HCT116 (cell line): ENCODE measurements around the gene TTLL11.

Source experiments
- CTCF ChIP-seq, 3 experiments: fragments of 200-600 bp in 1 of 3; sonication (generic) in 1 of 3; IDR thresholded peaks in 2 of 3; conservative IDR thresholded peaks in 1 of 3; 2 replicates each; pipeline ENCODE4 v1.5.1; 2012 to 2017; ENCODE audit warnings: low read depth in 2 of 3, low read length in 2 of 3, antibody characterized with exemption in 1 of 3, borderline replicate concordance in 1 of 3, control low read depth in 1 of 3, mild to moderate bottlenecking in 1 of 3, mixed read lengths in 1 of 3, mixed run types in 1 of 3, moderate library complexity in 1 of 3; ENCODE audit not compliant: insufficient read depth in 1 of 3
- EGR1 ChIP-seq: IDR thresholded peaks from 2 replicates; pipeline ENCODE4 v1.6.1; 2012; ENCODE audit warnings: low read depth
- EZH2 ChIP-seq: fragments of 200-600 bp; sonication (generic); IDR thresholded peaks from 2 replicates; pipeline ENCODE4 v1.6.1; 2017; ENCODE audit warnings: antibody characterized with exemption, mixed run types
- JUND ChIP-seq: IDR thresholded peaks from 2 replicates; pipeline ENCODE4 v1.6.1; 2012
- POLR2AphosphoS5 ChIP-seq: IDR thresholded peaks from 2 replicates; pipeline ENCODE4 v1.6.1; 2011; ENCODE audit warnings: mild to moderate bottlenecking, low read depth, low read length, moderate library complexity
- RAD21 ChIP-seq: IDR thresholded peaks from 2 replicates; pipeline ENCODE4 v1.6.1; 2012; ENCODE audit warnings: low read depth, mild to moderate bottlenecking
- SP1 ChIP-seq: IDR thresholded peaks from 2 replicates; pipeline ENCODE4 v1.6.1; 2012; ENCODE audit warnings: low read depth
- ZNF274 ChIP-seq: fragments of 200-500 bp; sonication (Bioruptor generic); IDR thresholded peaks from 2 replicates; pipeline ENCODE4 v1.6.1; 2014; ENCODE audit warnings: mild to moderate bottlenecking, low read depth, low read length, inconsistent platforms

- TF ChIP-seq CTCF (IDR thresholded peaks at IDR 0.05 in 2 of 3, conservative IDR thresholded peaks at IDR 0.05 in 1 of 3; ENCODE audit: borderline replicate concordance in 1 of 3, insufficient read depth in 1 of 3, low read depth in 2 of 3, low read length in 2 of 3) (no peak), SP1 (no peak), EZH2 (no peak), ZNF274 (no peak), POLR2AphosphoS5 (no peak), JUND (no peak), RAD21 (no peak), EGR1 (no peak)
These were observed 261.2 kb downstream of the TTLL11 start for GRCh38 chr9:121831869-121832268.
